Activated CD8-positive, alpha-beta T cell treated with anti-CD3 and anti-CD28 coated beads for 36 hours (primary cell): ENCODE measurements around the gene LMF2. TPM values are rescaled to one million over a fixed set of nuclear protein-coding genes. Genes with fewer than 3 reads are reported as not detected.
A peak's percentile ranks its signal among the peaks of the same experiment; 100 is the strongest.

Experiments
- ATAC-seq: fragments of 200-7000 bp; cut with Tn5 transposase; one replicate; pipeline ENCODE4 v1.10.0; 2021; ENCODE audit warnings: mild to moderate bottlenecking, moderate library complexity
- CTCF ChIA-PET: fragments of 350-600 bp; sonication (Branson Sonifier 250); formaldehyde crosslinking; loops from one replicate; lab custom pipeline; 2021; ENCODE audit warnings: antibody characterized with exemption; lab: Charles Lee
- POLR2A ChIA-PET: fragments of 350-600 bp; sonication (Branson Sonifier 250); formaldehyde crosslinking; loops from one replicate; lab custom pipeline; 2021; ENCODE audit warnings: antibody characterized with exemption; lab: Charles Lee
- DNase-seq: peaks from one replicate; pipeline ENCODE4 v3.0.0-alpha.2; 2020
- H3K27ac Mint-ChIP-seq: one replicate; pipeline ENCODE4 v1.8.0; 2021; ENCODE audit warnings: mild to moderate bottlenecking, mixed read lengths
- H3K27me3 Mint-ChIP-seq: one replicate; pipeline ENCODE4 v1.8.0; 2021; ENCODE audit warnings: mixed read lengths
- H3K36me3 Mint-ChIP-seq: one replicate; pipeline ENCODE4 v1.8.0; 2021; ENCODE audit warnings: low read depth, mixed read lengths
- H3K4me1 Mint-ChIP-seq: one replicate; pipeline ENCODE4 v1.8.0; 2021; ENCODE audit warnings: low read depth, mixed read lengths
- H3K4me3 Mint-ChIP-seq: one replicate; pipeline ENCODE4 v1.8.0; 2021; ENCODE audit warnings: mild to moderate bottlenecking, moderate library complexity, mixed read lengths
- H3K9me3 Mint-ChIP-seq: one replicate; pipeline ENCODE4 v1.8.0; 2021; ENCODE audit warnings: mixed read lengths
- CTCF ChIP-seq: fragments of 200-600 bp; IDR thresholded peaks from one replicate; pipeline ENCODE4 v1.8.0; 2022; ENCODE audit warnings: antibody characterized with exemption, mild to moderate bottlenecking
- intact Hi-C: fragments of 100-400 bp; cut with micrococcal nuclease; formaldehyde crosslinking; loops from one replicate; pipeline ENCODE4 v1.10.0; 2022
- total RNA-seq, 2 experiments: library from RNA; stranded (reverse); gene quantifications; one replicate each; pipeline ENCODE4 v1.2.3, GENCODE V29; 2021

Gene LMF2
- total RNA-seq, 2 experiments from 2014 or later = 48.0 to 48.8 TPM

GRCh38 chr22:50550395-50550794, 42.9 kb upstream of the LMF2 start:
- Mint-ChIP-seq H3K27me3 (no peaks in the 10 kb centered on the region), H3K4me1 (peaks cover 25% of the 10 kb centered on the region), H3K9me3 (no peaks in the 10 kb centered on the region), H3K4me3 (peak overlapping the region; percentile 80), H3K27ac (peak overlapping the region; percentile 75), H3K36me3 (no peaks in the 10 kb centered on the region)
- CTCF ChIA-PET = interaction anchor here (1.0 to 3.0 kb wide), 4 partner anchors 8 to 70 kb away, joined by 4 to 17 read pairs (median 13); partner anchors contain the start of genes SCO2 and SYCE3
- intact Hi-C loops = no loop called here
- POLR2A ChIA-PET = interaction anchor here (0.9 to 5.7 kb wide), 8 partner anchors 9 to 77 kb away, joined by 3 to 43 read pairs (median 4); partner anchors contain the start of genes ARSA, CHKB, SCO2 and SYCE3
- TF ChIP-seq CTCF = no peak
- ATAC-seq = no peak
- DNase-seq = no peak

- DNase-seq (no peak), ATAC-seq (no peak)
- intact Hi-C loops = no loop called here
- no peaks in the 10 kb centered on the region for H3K36me3 Mint-ChIP-seq
- H3K9me3 Mint-ChIP-seq = no peaks in the 10 kb centered on the region
- peak overlapping the region; percentile 80 for H3K4me3 Mint-ChIP-seq
- H3K27ac Mint-ChIP-seq = peak overlapping the region; percentile 81
- H3K27me3 Mint-ChIP-seq = no peaks in the 10 kb centered on the region
- POLR2A ChIA-PET = interaction anchor here (0.6 to 5.7 kb wide), 12 partner anchors 10 to 72 kb away, joined by 3 to 43 read pairs (median 6); partner anchors contain the start of genes SCO2, SYCE3 and TYMP
- CTCF ChIA-PET = interaction anchor here (0.7 to 4.6 kb wide), 11 partner anchors 9 to 72 kb away, joined by 3 to 32 read pairs (median 12); partner anchors contain the start of genes SCO2, SYCE3 and TYMP
- no peak for TF ChIP-seq CTCF
- H3K4me1 Mint-ChIP-seq = peaks cover 37% of the 10 kb centered on the region
Measured at GRCh38 chr22:50548921-50549790, 41.7 kb upstream of the LMF2 start.

GRCh38 chr22:50548040-50548920, 40.8 kb upstream of the LMF2 start:
- H3K4me3 Mint-ChIP-seq = peak overlapping the region; percentile 68
- intact Hi-C loops = no loop called here
- peak; percentile 46 for ATAC-seq
- H3K4me1 Mint-ChIP-seq = peaks cover 37% of the 10 kb centered on the region
- CTCF ChIA-PET = interaction anchor here (0.7 to 4.6 kb wide), 11 partner anchors 9 to 272 kb away, joined by 3 to 32 read pairs (median 9); partner anchors contain the start of genes SCO2, SYCE3 and TYMP
- H3K27me3 Mint-ChIP-seq = no peaks in the 10 kb centered on the region
- POLR2A ChIA-PET = interaction anchor here (0.8 to 5.7 kb wide), 14 partner anchors 9 to 79 kb away, joined by 3 to 43 read pairs (median 6); partner anchors contain the start of genes CHKB, SCO2, SYCE3 and TYMP
- no peaks in the 10 kb centered on the region for H3K9me3 Mint-ChIP-seq
- peak; percentile 76 for DNase-seq
- H3K27ac Mint-ChIP-seq = peak overlapping the region; percentile 86
- peak; percentile 35 for TF ChIP-seq CTCF
- no peaks in the 10 kb centered on the region for H3K36me3 Mint-ChIP-seq

GRCh38 chr22:50547263-50547985, 39.9 kb upstream of the LMF2 start:
- peaks cover 40% of the 10 kb centered on the region for H3K4me1 Mint-ChIP-seq
- peak overlapping the region; percentile 77 for H3K27ac Mint-ChIP-seq
- ChIA-PET CTCF (interaction anchor here (1.0 to 4.6 kb wide), 9 partner anchors 8 to 271 kb away, joined by 3 to 32 read pairs (median 9); partner anchors contain the start of genes SCO2, SYCE3 and TYMP), POLR2A (interaction anchor here (0.8 to 5.7 kb wide), 13 partner anchors 8 to 80 kb away, joined by 3 to 43 read pairs (median 6); partner anchors contain the start of genes CHKB, SCO2, SYCE3 and TYMP)
- intact Hi-C loops = no loop called here
- no peaks in the 10 kb centered on the region for H3K27me3 Mint-ChIP-seq
- no peaks in the 10 kb centered on the region for H3K9me3 Mint-ChIP-seq
- DNase-seq (peak; percentile 31), ATAC-seq (no peak)
- no peak for TF ChIP-seq CTCF
- peak overlapping the region; percentile 57 for H3K4me3 Mint-ChIP-seq
- H3K36me3 Mint-ChIP-seq = no peaks in the 10 kb centered on the region
